Small intestine (tissue), 7 donors: ENCODE results near the gene SLC25A13. TPM values are rescaled to one million over a fixed set of nuclear protein-coding genes. Genes with fewer than 3 reads are reported as not detected.

Experiments used
- DNase-seq, 2 donors: peaks; one replicate each; pipeline versions ENCODE4 v3.0.0 to v3.0.0-alpha.2; 2013
- FAIRE-seq: peaks from 2 replicates; lab custom pipeline; 2012; peaks lifted over from hg19 to GRCh38; lab: Jason Lieb, UNC
- H3K27ac ChIP-seq, 3 donors: one replicate each; pipeline ENCODE4 v1.5.1; 2013; ENCODE audit warnings: low read length in 2 of 3, mild to moderate bottlenecking in 2 of 3, control low read depth in 1 of 3, inconsistent platforms in 1 of 3, low read depth in 1 of 3, moderate library complexity in 1 of 3
- H3K27me3 ChIP-seq, 3 donors: one replicate each; pipeline ENCODE4 v1.6.1; 2013; ENCODE audit warnings: low read length in 3 of 3, inconsistent platforms in 1 of 3; ENCODE audit not compliant: control insufficient read depth in 3 of 3, insufficient read depth in 3 of 3
- H3K36me3 ChIP-seq, 3 donors: one replicate each; pipeline ENCODE4 v1.6.1; 2013; ENCODE audit warnings: low read length in 3 of 3, inconsistent platforms in 1 of 3, low read depth in 1 of 3, mild to moderate bottlenecking in 1 of 3, moderate library complexity in 1 of 3; ENCODE audit not compliant: control insufficient read depth in 3 of 3, insufficient read depth in 2 of 3
- H3K4me1 ChIP-seq, 3 donors: one replicate each; pipeline ENCODE4 v1.6.1; 2013; ENCODE audit warnings: low read length in 2 of 3, inconsistent platforms in 1 of 3, low read depth in 1 of 3, mild to moderate bottlenecking in 1 of 3, moderate library complexity in 1 of 3; ENCODE audit not compliant: control insufficient read depth in 3 of 3, insufficient read depth in 2 of 3
- H3K4me3 ChIP-seq, 3 donors: one replicate each; pipeline ENCODE4 v1.5.1; 2013; ENCODE audit warnings: low read length in 3 of 3, control low read depth in 1 of 3, inconsistent platforms in 1 of 3, low read depth in 1 of 3, mild to moderate bottlenecking in 1 of 3, moderate library complexity in 1 of 3
- H3K9me3 ChIP-seq, 2 donors: one replicate each; pipeline ENCODE4 v1.6.1; 2013; ENCODE audit warnings: low read depth in 1 of 2, low read length in 1 of 2; ENCODE audit not compliant: control insufficient read depth in 2 of 2, insufficient read depth in 1 of 2
- WGBS, 3 donors: extraction: QIAGEN DNeasy Blood & Tissue Kit; methylation state at CpG; one replicate each; pipeline ENCODE4 v1.1.7; 2013; 5-methylcytosine and 5-hydroxymethylcytosine counted together
- polyA plus RNA-seq, 4 donors: library from polyadenylated mRNA; stranded (reverse) in 3 of 4; unstranded in 1 of 4; fragments of 200-250 nt in 3 of 4; fragments of 120-200 nt in 1 of 4; gene quantifications; one replicate each; pipeline versions ENCODE4 v1.2.1 to v1.2.3, GENCODE V29; 2013
- donor health status: healthy with polysubstance abuse.
- donor health status: control.
- donor health status: control.
- donor health status: Bipolar disorder and iron deficiency.
- donor health status: healthy.

The SLC25A13 gene
- polyA plus RNA-seq, 4 donors, result 25.9 to 49.0 (median 39.4) TPM

- Histone ChIP-seq H3K4me3 (no peak overlapping the region), H3K9me3 (peaks cover 0 to 10% of the 10 kb centered on the region in 2 donors), H3K36me3 (peaks cover 0 to 18% (median 4%) of the 10 kb centered on the region in 3 donors), H3K4me1 (no peaks in the 10 kb centered on the region), H3K27ac (no peak overlapping the region), H3K27me3 (no peaks in the 10 kb centered on the region)
- FAIRE-seq (no peak), DNase-seq (no peak)
- 71 to 87% (median 87%) methylated on average over 5 of the region's 5 CpGs for WGBS, 3 donors
Measured at GRCh38 chr7:96233528-96234154, 88.3 kb downstream of the SLC25A13 start.

GRCh38 chr7:96233084-96233483 lies 88.8 kb downstream of the SLC25A13 start:
- H3K9me3 ChIP-seq, result peaks cover 0 to 12% of the 10 kb centered on the region in 2 donors
- H3K4me1 ChIP-seq, result no peaks in the 10 kb centered on the region
- H3K4me3 ChIP-seq, result no peak overlapping the region
- peaks cover 0 to 21% (median 4%) of the 10 kb centered on the region in 3 donors for H3K36me3 ChIP-seq
- H3K27ac ChIP-seq, result no peak overlapping the region
- DNase-seq, result no peak
- no peaks in the 10 kb centered on the region for H3K27me3 ChIP-seq
- no peak for FAIRE-seq
- 88 to 95% (median 89%) methylated on average over 3 of the region's 3 CpGs for WGBS, 3 donors

GRCh38 chr7:96228760-96229159 lies 93.1 kb downstream of the SLC25A13 start:
- no peak overlapping the region for H3K27ac ChIP-seq
- H3K4me1 ChIP-seq, result no peaks in the 10 kb centered on the region
- whole genome bisulfite sequencing, 3 donors, result 96 to 98% (median 97%) methylated on average over 22 of the region's 22 CpGs
- peaks cover 0 to 12% of the 10 kb centered on the region in 2 donors for H3K9me3 ChIP-seq
- no peak overlapping the region for H3K4me3 ChIP-seq
- DNase-seq (no peak), FAIRE-seq (no peak)
- peaks cover 0 to 24% (median 3%) of the 10 kb centered on the region in 3 donors for H3K36me3 ChIP-seq
- no peaks in the 10 kb centered on the region for H3K27me3 ChIP-seq

- Histone ChIP-seq H3K9me3 (peaks cover 0 to 12% of the 10 kb centered on the region in 2 donors), H3K4me1 (no peaks in the 10 kb centered on the region), H3K4me3 (no peak overlapping the region), H3K27ac (no peak overlapping the region), H3K27me3 (no peaks in the 10 kb centered on the region), H3K36me3 (peaks cover 0 to 22% (median 3%) of the 10 kb centered on the region in 3 donors)
- DNase-seq (no peak), FAIRE-seq (no peak)
- WGBS, 3 donors, result 95 to 99% (median 98%) methylated on average over 5 of the region's 5 CpGs
Measured at GRCh38 chr7:96225251-96225650, 96.6 kb downstream of the SLC25A13 start.

- H3K4me1 ChIP-seq, result no peaks in the 10 kb centered on the region
- H3K27me3 ChIP-seq, result no peaks in the 10 kb centered on the region
- no peak overlapping the region for H3K4me3 ChIP-seq
- H3K36me3 ChIP-seq, result peaks cover 0 to 21% (median 3%) of the 10 kb centered on the region in 3 donors
- peaks cover 0 to 12% of the 10 kb centered on the region in 2 donors for H3K9me3 ChIP-seq
- DNase-seq (no peak), FAIRE-seq (no peak)
- no peak overlapping the region for H3K27ac ChIP-seq
- 89 to 95% (median 91%) methylated on average over 1 of the region's 1 CpG for WGBS, 3 donors
Measured at GRCh38 chr7:96224685-96225084, 97.2 kb downstream of the SLC25A13 start.

- Histone ChIP-seq H3K9me3 (peaks cover 0 to 6% of the 10 kb centered on the region in 2 donors), H3K27ac (no peak overlapping the region), H3K4me3 (no peak overlapping the region), H3K4me1 (no peaks in the 10 kb centered on the region), H3K27me3 (no peaks in the 10 kb centered on the region), H3K36me3 (peaks cover 0 to 16% (median 2%) of the 10 kb centered on the region in 3 donors)
- FAIRE-seq (no peak), DNase-seq (no peak)
- WGBS, 3 donors, result 81 to 92% (median 89%) methylated on average over 3 of the region's 3 CpGs
Measured at GRCh38 chr7:96224073-96224472, 97.8 kb downstream of the SLC25A13 start.

- Histone ChIP-seq H3K27me3 (no peaks in the 10 kb centered on the region), H3K27ac (no peak overlapping the region), H3K36me3 (peaks cover 0 to 6% (median 2%) of the 10 kb centered on the region in 3 donors), H3K9me3 (no peaks in the 10 kb centered on the region), H3K4me3 (no peak overlapping the region), H3K4me1 (no peaks in the 10 kb centered on the region)
- no peak for FAIRE-seq
- DNase-seq, result no peak
- 93 to 97% (median 95%) methylated on average over 5 of the region's 5 CpGs for WGBS, 3 donors
Measured at GRCh38 chr7:96221888-96222287, 100.0 kb downstream of the SLC25A13 start.

- no peak for FAIRE-seq
- WGBS, 3 donors, result 90 to 94% (median 91%) methylated on average over 1 of the region's 1 CpG
- H3K27me3 ChIP-seq, result no peaks in the 10 kb centered on the region
- H3K27ac ChIP-seq, result no peak overlapping the region
- no peak overlapping the region for H3K4me3 ChIP-seq
- DNase-seq, result no peak
- H3K36me3 ChIP-seq, result peaks cover 0 to 2% (median 0%) of the 10 kb centered on the region in 3 donors
- H3K4me1 ChIP-seq, result no peaks in the 10 kb centered on the region
- H3K9me3 ChIP-seq, result peaks cover 0 to 4% of the 10 kb centered on the region in 2 donors
Measured at GRCh38 chr7:96219378-96220130, 102.3 kb downstream of the SLC25A13 start.
